HepG2 (cell line): ENCODE results near the gene ZSWIM5. TPM values are rescaled to one million over a fixed set of nuclear protein-coding genes. Genes with fewer than 3 reads are reported as not detected.

Experiments
- CCAR2 ChIP-seq: fragments of 200-400 bp; formaldehyde crosslinking; optimal IDR thresholded peaks from 2 replicates; pipeline ENCODE3; 2018; ENCODE audit warnings: low read depth, mild to moderate bottlenecking, low read length, moderate library complexity
- IKZF4 ChIP-seq: sonication (generic); formaldehyde crosslinking; IDR thresholded peaks from 2 replicates; pipeline ENCODE4 v1.5.1; 2020; ENCODE audit warnings: borderline replicate concordance, mild to moderate bottlenecking, low read depth, missing genetic modification reagents; ENCODE audit errors: not compliant biosample characterization
- JDP2 ChIP-seq: sonication (generic); formaldehyde crosslinking; IDR thresholded peaks from 2 replicates; pipeline ENCODE4 v1.8.1; 2022; ENCODE audit warnings: missing genetic modification reagents, borderline replicate concordance
- KAT8 ChIP-seq: IDR thresholded peaks from 2 replicates; pipeline ENCODE4 v1.6.1; 2016; ENCODE audit warnings: missing genetic modification reagents, missing compliant biosample characterization
- KLF13 ChIP-seq: sonication (generic); formaldehyde crosslinking; IDR thresholded peaks from 2 replicates; pipeline ENCODE4 v1.4.0; 2020; ENCODE audit warnings: mild to moderate bottlenecking, missing genetic modification reagents
- KMT2B ChIP-seq: IDR thresholded peaks from 2 replicates; pipeline ENCODE4 v1.6.1; 2016; ENCODE audit warnings: missing genetic modification reagents, missing compliant biosample characterization
- NPAS2 ChIP-seq: sonication (generic); formaldehyde crosslinking; IDR thresholded peaks from 2 replicates; pipeline ENCODE4 v1.8.0; 2022; ENCODE audit warnings: mild to moderate bottlenecking, missing genetic modification reagents, borderline replicate concordance
- PRMT3 ChIP-seq: sonication (generic); formaldehyde crosslinking; IDR thresholded peaks from 2 replicates; pipeline ENCODE4 v1.8.1; 2022; ENCODE audit warnings: low read depth, mild to moderate bottlenecking, moderate library complexity, missing genetic modification reagents, borderline replicate concordance
- RBAK ChIP-seq: sonication (generic); formaldehyde crosslinking; IDR thresholded peaks from 2 replicates; pipeline ENCODE4 v1.5.1; 2020; ENCODE audit warnings: mild to moderate bottlenecking, missing genetic modification reagents
- ZNF207 ChIP-seq: fragments of 450-650 bp; IDR thresholded peaks from 2 replicates; pipeline ENCODE4 v1.6.1; 2016; ENCODE audit warnings: antibody characterized with exemption, borderline replicate concordance
- ZNF232 ChIP-seq: sonication (generic); formaldehyde crosslinking; IDR thresholded peaks from 2 replicates; pipeline ENCODE4 v1.4.0; 2020; ENCODE audit warnings: missing genetic modification reagents, borderline replicate concordance
- ZNF296 ChIP-seq: sonication (generic); formaldehyde crosslinking; conservative IDR thresholded peaks from 2 replicates; pipeline ENCODE4 v1.5.0; 2020; ENCODE audit warnings: mild to moderate bottlenecking, missing genetic modification reagents
- ZNF343 ChIP-seq: sonication (generic); formaldehyde crosslinking; IDR thresholded peaks from 2 replicates; pipeline ENCODE4 v1.4.0; 2020; ENCODE audit warnings: mild to moderate bottlenecking, missing genetic modification reagents
- ZNF556 ChIP-seq: sonication (generic); formaldehyde crosslinking; IDR thresholded peaks from 2 replicates; pipeline ENCODE4 v1.4.0; 2020; ENCODE audit warnings: mild to moderate bottlenecking, missing genetic modification reagents, borderline replicate concordance
- ZNF567 ChIP-seq: sonication (generic); formaldehyde crosslinking; IDR thresholded peaks from 2 replicates; pipeline ENCODE4 v1.8.1; 2023; ENCODE audit warnings: mild to moderate bottlenecking, missing genetic modification reagents, borderline replicate concordance
- ZNF598 ChIP-seq: sonication (generic); formaldehyde crosslinking; IDR thresholded peaks from 2 replicates; pipeline ENCODE4 v1.5.1; 2020; ENCODE audit warnings: mild to moderate bottlenecking, missing genetic modification reagents, borderline replicate concordance
- ZNF629 ChIP-seq: sonication (generic); formaldehyde crosslinking; conservative IDR thresholded peaks from 2 replicates; pipeline ENCODE4 v1.5.0; 2020; ENCODE audit warnings: missing genetic modification reagents
- ZNF672 ChIP-seq: sonication (generic); formaldehyde crosslinking; IDR thresholded peaks from 2 replicates; pipeline ENCODE4 v1.8.1; 2022; ENCODE audit warnings: missing genetic modification reagents
- ZNF720 ChIP-seq: sonication (generic); formaldehyde crosslinking; IDR thresholded peaks from 2 replicates; pipeline ENCODE4 v1.4.0; 2020; ENCODE audit warnings: missing genetic modification reagents
- ZNF766 ChIP-seq: sonication (generic); formaldehyde crosslinking; IDR thresholded peaks from 2 replicates; pipeline ENCODE4 v1.5.0; 2020; ENCODE audit warnings: missing genetic modification reagents, borderline replicate concordance
- ZNF788 ChIP-seq: sonication (generic); formaldehyde crosslinking; IDR thresholded peaks from 2 replicates; pipeline ENCODE4 v1.5.0; 2020; ENCODE audit warnings: mild to moderate bottlenecking, missing genetic modification reagents, borderline replicate concordance
- ZSCAN21 ChIP-seq: sonication (generic); formaldehyde crosslinking; IDR thresholded peaks from 2 replicates; pipeline ENCODE4 v1.8.0; 2022; ENCODE audit warnings: mild to moderate bottlenecking, missing genetic modification reagents, moderate library complexity, borderline replicate concordance
- polyA plus RNA-seq, 8 experiments: library from polyadenylated mRNA; depleted of rRNA in 3 of 8; stranded (reverse) in 7 of 8; unstranded in 1 of 8; fragments of >200 nt; fragmentation: Illumina TruSeq in 4 of 8; extraction: Trizol in 4 of 8; gene quantifications; 2 replicates each; pipeline versions ENCODE4 v1.2.1 to v1.2.3, GENCODE V29; 2011 to 2016; ENCODE audit warnings: low read depth in 4 of 8, missing spikeins in 1 of 8, mixed read lengths in 1 of 8; ENCODE audit not compliant: insufficient read depth in 1 of 8
- total RNA-seq, 5 experiments: library from RNA; depleted of rRNA; stranded (reverse); fragments of >200 nt; fragmentation: Illumina TruSeq; extraction: Trizol; gene quantifications; 2 replicates each; pipeline ENCODE4 v1.2.3, GENCODE V29; 2016; ENCODE audit warnings: low read depth in 1 of 5
- TF ChIP-seq, protein P1 (sequence below): sonication (generic); formaldehyde crosslinking; IDR thresholded peaks from 2 replicates; pipeline ENCODE4 v1.8.0; 2022; ENCODE audit warnings: missing genetic modification reagents, mild to moderate bottlenecking, moderate library complexity, borderline replicate concordance
- TF ChIP-seq, protein P2 (sequence below): sonication (generic); formaldehyde crosslinking; IDR thresholded peaks from 2 replicates; pipeline ENCODE4 v1.4.0; 2020; ENCODE audit warnings: mild to moderate bottlenecking, missing genetic modification reagents
- TF ChIP-seq, protein P3 (sequence below): sonication (generic); formaldehyde crosslinking; IDR thresholded peaks from 2 replicates; pipeline ENCODE4 v1.5.1; 2020; ENCODE audit warnings: mild to moderate bottlenecking, missing genetic modification reagents, moderate library complexity
- TF ChIP-seq, protein P4 (sequence below): sonication (generic); formaldehyde crosslinking; IDR thresholded peaks from 2 replicates; pipeline ENCODE4 v1.5.0; 2020; ENCODE audit warnings: missing genetic modification reagents

ZSWIM5 gene
- total and polyA plus RNA-seq, 2 of the 13 experiments (the other 11 are each of a cell fraction or from before 2014, with no cell fraction given) = 11.0 to 20.6 TPM

DNA sequence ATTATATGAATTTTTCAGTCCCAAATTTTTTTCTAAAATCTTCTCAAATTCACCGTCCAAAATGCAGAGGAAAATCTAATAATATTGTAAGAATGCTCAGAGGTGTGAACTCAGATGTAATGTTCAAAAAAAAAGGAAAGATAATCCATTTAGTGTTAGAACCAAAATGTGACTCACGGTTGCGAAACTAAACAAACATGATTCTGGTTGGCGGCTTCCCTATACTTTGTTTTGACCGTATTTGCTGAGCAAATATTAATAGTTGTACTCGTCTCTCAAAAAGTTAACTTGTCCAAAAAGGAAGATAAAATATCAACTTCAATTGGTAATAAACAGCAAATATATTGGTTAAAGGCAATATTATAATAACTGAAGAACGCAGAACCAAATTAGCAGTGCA is 34.4 kb downstream of the ZSWIM5 start (continued):
- TF ChIP-seq PRMT3 (CRISPR knock-in tag) = no peak
- TF ChIP-seq CCAR2 = no peak
- TF ChIP-seq, protein P1, sequence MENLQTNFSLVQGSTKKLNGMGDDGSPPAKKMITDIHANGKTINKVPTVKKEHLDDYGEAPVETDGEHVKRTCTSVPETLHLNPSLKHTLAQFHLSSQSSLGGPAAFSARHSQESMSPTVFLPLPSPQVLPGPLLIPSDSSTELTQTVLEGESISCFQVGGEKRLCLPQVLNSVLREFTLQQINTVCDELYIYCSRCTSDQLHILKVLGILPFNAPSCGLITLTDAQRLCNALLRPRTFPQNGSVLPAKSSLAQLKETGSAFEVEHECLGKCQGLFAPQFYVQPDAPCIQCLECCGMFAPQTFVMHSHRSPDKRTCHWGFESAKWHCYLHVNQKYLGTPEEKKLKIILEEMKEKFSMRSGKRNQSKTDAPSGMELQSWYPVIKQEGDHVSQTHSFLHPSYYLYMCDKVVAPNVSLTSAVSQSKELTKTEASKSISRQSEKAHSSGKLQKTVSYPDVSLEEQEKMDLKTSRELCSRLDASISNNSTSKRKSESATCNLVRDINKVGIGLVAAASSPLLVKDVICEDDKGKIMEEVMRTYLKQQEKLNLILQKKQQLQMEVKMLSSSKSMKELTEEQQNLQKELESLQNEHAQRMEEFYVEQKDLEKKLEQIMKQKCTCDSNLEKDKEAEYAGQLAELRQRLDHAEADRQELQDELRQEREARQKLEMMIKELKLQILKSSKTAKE = no peak; the same call in 1 of the 2 replicates
- TF ChIP-seq KLF13 (CRISPR knock-in tag) = no peak
- TF ChIP-seq ZNF343 (CRISPR knock-in tag) = no peak
- TF ChIP-seq ZNF766 (CRISPR knock-in tag) = no peak
- no peak for TF ChIP-seq ZNF567 (CRISPR knock-in tag)
- TF ChIP-seq ZNF598 = no peak
- TF ChIP-seq, protein P2, sequence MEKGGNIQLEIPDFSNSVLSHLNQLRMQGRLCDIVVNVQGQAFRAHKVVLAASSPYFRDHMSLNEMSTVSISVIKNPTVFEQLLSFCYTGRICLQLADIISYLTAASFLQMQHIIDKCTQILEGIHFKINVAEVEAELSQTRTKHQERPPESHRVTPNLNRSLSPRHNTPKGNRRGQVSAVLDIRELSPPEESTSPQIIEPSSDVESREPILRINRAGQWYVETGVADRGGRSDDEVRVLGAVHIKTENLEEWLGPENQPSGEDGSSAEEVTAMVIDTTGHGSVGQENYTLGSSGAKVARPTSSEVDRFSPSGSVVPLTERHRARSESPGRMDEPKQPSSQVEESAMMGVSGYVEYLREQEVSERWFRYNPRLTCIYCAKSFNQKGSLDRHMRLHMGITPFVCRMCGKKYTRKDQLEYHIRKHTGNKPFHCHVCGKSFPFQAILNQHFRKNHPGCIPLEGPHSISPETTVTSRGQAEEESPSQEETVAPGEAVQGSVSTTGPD (CRISPR knock-in tag) = no peak
- no peak for TF ChIP-seq ZNF720 (CRISPR knock-in tag)
- no peak; the same call in 1 of the 2 replicates for TF ChIP-seq ZNF556 (CRISPR knock-in tag)
- no peak for TF ChIP-seq ZNF672 (CRISPR knock-in tag)
- no peak for TF ChIP-seq ZNF207
- TF ChIP-seq, protein P3, sequence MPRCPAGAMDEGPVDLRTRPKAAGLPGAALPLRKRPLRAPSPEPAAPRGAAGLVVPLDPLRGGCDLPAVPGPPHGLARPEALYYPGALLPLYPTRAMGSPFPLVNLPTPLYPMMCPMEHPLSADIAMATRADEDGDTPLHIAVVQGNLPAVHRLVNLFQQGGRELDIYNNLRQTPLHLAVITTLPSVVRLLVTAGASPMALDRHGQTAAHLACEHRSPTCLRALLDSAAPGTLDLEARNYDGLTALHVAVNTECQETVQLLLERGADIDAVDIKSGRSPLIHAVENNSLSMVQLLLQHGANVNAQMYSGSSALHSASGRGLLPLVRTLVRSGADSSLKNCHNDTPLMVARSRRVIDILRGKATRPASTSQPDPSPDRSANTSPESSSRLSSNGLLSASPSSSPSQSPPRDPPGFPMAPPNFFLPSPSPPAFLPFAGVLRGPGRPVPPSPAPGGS (CRISPR knock-in tag) = no peak
- TF ChIP-seq ZNF232 (CRISPR knock-in tag) = no peak
- TF ChIP-seq ZNF629 (CRISPR knock-in tag) = no peak
- no peak for TF ChIP-seq JDP2 (CRISPR knock-in tag)
- peak; percentile 37; the same call in 1 of the 2 replicates for TF ChIP-seq KMT2B (CRISPR knock-in tag)
- TF ChIP-seq RBAK = no peak
- no peak for TF ChIP-seq ZSCAN21 (CRISPR knock-in tag)
- peak; percentile 84 for TF ChIP-seq KAT8
- TF ChIP-seq, protein P4, sequence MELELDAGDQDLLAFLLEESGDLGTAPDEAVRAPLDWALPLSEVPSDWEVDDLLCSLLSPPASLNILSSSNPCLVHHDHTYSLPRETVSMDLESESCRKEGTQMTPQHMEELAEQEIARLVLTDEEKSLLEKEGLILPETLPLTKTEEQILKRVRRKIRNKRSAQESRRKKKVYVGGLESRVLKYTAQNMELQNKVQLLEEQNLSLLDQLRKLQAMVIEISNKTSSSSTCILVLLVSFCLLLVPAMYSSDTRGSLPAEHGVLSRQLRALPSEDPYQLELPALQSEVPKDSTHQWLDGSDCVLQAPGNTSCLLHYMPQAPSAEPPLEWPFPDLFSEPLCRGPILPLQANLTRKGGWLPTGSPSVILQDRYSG (CRISPR knock-in tag) = no peak
- no peak for TF ChIP-seq ZNF788 (CRISPR knock-in tag)
- TF ChIP-seq ZNF296 (CRISPR knock-in tag) = no peak
- no peak for TF ChIP-seq NPAS2 (CRISPR knock-in tag)
- no peak for TF ChIP-seq IKZF4 (CRISPR knock-in tag)
